ENCODE results near the gene ARHGEF7. TPM values are rescaled to one million over a fixed set of nuclear protein-coding genes. Genes with fewer than 3 reads are reported as not detected.

Gene ARHGEF7
- polyA plus RNA-seq, 1 donor (not counting 4 experiments of a cell fraction or from before 2014, with no cell fraction given) = 25.2 TPM

GRCh38 chr13:111282425-111282824 lies 167.3 kb downstream of the ARHGEF7 start:
- Histone ChIP-seq H3K9me1 (ENCODE audit: control insufficient read depth, extremely low read depth, insufficient read depth, low read length) (no peaks in the 10 kb centered on the region), H2AFZ (ENCODE audit: control insufficient read depth, low read length) (no peak overlapping the region), H3K4me2 (ENCODE audit: control insufficient read depth, extremely low read depth, insufficient read depth, low read depth, low read length) (no peak overlapping the region), H3K79me2 (ENCODE audit: control insufficient read depth, insufficient read depth, low read length) (no peaks in the 10 kb centered on the region), H3K9me3 (ENCODE audit: control insufficient read depth, low read depth, low read length) (no peaks in the 10 kb centered on the region), H4K20me1 (ENCODE audit: control insufficient read depth, extremely low read depth, insufficient read depth, low read length) (no peaks in the 10 kb centered on the region), H3K4me1 (ENCODE audit: control insufficient read depth, extremely low read depth, insufficient read depth, low read length) (peaks cover 15% of the 10 kb centered on the region), H3K9ac (ENCODE audit: control insufficient read depth, extremely low read depth, insufficient read depth, low read length) (no peak overlapping the region), H3K27ac (ENCODE audit: control insufficient read depth, insufficient read depth, low read length) (peak overlapping the region; percentile 15), H3K4me3 (ENCODE audit: control insufficient read depth in 2 of 3, extremely low read depth in 1 of 3, insufficient read depth in 2 of 3, low read depth in 1 of 3, low read length in 3 of 3) (no peak overlapping the region), H3K27me3 (ENCODE audit: control insufficient read depth, extremely low read depth, insufficient read depth, low read length) (no peaks in the 10 kb centered on the region), H3K36me3 (ENCODE audit: control insufficient read depth in 2 of 2, extremely low read depth in 1 of 2, insufficient read depth in 2 of 2, low read length in 2 of 2) (peaks cover 11 to 46% of the 10 kb centered on the region in 2 experiments)
- FAIRE-seq (no peak), DNase-seq (ENCODE audit: low read depth, low spot score) (no peak)
- TF ChIP-seq CTCF (optimal IDR thresholded peaks at IDR 0.05 in 1 of 3, IDR thresholded peaks at IDR 0.05 in 1 of 3, conservative IDR thresholded peaks at IDR 0.05 in 1 of 3; ENCODE audit: extremely low read depth in 1 of 3, insufficient read depth in 2 of 3, low read length in 3 of 3) (no peak), EZH2 (IDR thresholded peaks at IDR 0.05; ENCODE audit: low read length) (no peak)
- dilution Hi-C loops (cut with MboI; ENCODE audit: extremely low pct_ligation_motif_present, low sequenced_read_pairs) = no loop called here

GRCh38 chr13:111282997-111283396 lies 167.9 kb downstream of the ARHGEF7 start:
- dilution Hi-C loops (cut with MboI; ENCODE audit: extremely low pct_ligation_motif_present, low sequenced_read_pairs) = no loop called here
- no peak for TF ChIP-seq CTCF (optimal IDR thresholded peaks at IDR 0.05 in 1 of 3, IDR thresholded peaks at IDR 0.05 in 1 of 3, conservative IDR thresholded peaks at IDR 0.05 in 1 of 3; ENCODE audit: extremely low read depth in 1 of 3, insufficient read depth in 2 of 3, low read length in 3 of 3)
- TF ChIP-seq EZH2 (IDR thresholded peaks at IDR 0.05; ENCODE audit: low read length) = no peak
- Histone ChIP-seq H3K9me3 (ENCODE audit: control insufficient read depth, low read depth, low read length) (no peaks in the 10 kb centered on the region), H3K79me2 (ENCODE audit: control insufficient read depth, insufficient read depth, low read length) (no peaks in the 10 kb centered on the region), H3K4me1 (ENCODE audit: control insufficient read depth, extremely low read depth, insufficient read depth, low read length) (peaks cover 15% of the 10 kb centered on the region), H4K20me1 (ENCODE audit: control insufficient read depth, extremely low read depth, insufficient read depth, low read length) (no peaks in the 10 kb centered on the region), H3K4me2 (ENCODE audit: control insufficient read depth, extremely low read depth, insufficient read depth, low read depth, low read length) (no peak overlapping the region), H3K9me1 (ENCODE audit: control insufficient read depth, extremely low read depth, insufficient read depth, low read length) (no peaks in the 10 kb centered on the region), H3K9ac (ENCODE audit: control insufficient read depth, extremely low read depth, insufficient read depth, low read length) (no peak overlapping the region), H2AFZ (ENCODE audit: control insufficient read depth, low read length) (no peak overlapping the region), H3K36me3 (ENCODE audit: control insufficient read depth in 2 of 2, extremely low read depth in 1 of 2, insufficient read depth in 2 of 2, low read length in 2 of 2) (peaks cover 11 to 47% of the 10 kb centered on the region in 2 experiments), H3K4me3 (ENCODE audit: control insufficient read depth in 2 of 3, extremely low read depth in 1 of 3, insufficient read depth in 2 of 3, low read depth in 1 of 3, low read length in 3 of 3) (no peak overlapping the region), H3K27me3 (ENCODE audit: control insufficient read depth, extremely low read depth, insufficient read depth, low read length) (no peaks in the 10 kb centered on the region), H3K27ac (ENCODE audit: control insufficient read depth, insufficient read depth, low read length) (peak overlapping the region; percentile 15)
- FAIRE-seq (no peak), DNase-seq (ENCODE audit: low read depth, low spot score) (no peak)
